ENCODE results near the gene ZNF561. TPM values are rescaled to one million over a fixed set of nuclear protein-coding genes. Genes with fewer than 3 reads are reported as not detected.

Gene ZNF561
- total and polyA plus RNA-seq, 9 of the 15 experiments (the other 6 are each of a cell fraction or from before 2014, with no cell fraction given): 13.9 to 34.9 (median 23.6) TPM

- TF ChIP-seq, protein P1, sequence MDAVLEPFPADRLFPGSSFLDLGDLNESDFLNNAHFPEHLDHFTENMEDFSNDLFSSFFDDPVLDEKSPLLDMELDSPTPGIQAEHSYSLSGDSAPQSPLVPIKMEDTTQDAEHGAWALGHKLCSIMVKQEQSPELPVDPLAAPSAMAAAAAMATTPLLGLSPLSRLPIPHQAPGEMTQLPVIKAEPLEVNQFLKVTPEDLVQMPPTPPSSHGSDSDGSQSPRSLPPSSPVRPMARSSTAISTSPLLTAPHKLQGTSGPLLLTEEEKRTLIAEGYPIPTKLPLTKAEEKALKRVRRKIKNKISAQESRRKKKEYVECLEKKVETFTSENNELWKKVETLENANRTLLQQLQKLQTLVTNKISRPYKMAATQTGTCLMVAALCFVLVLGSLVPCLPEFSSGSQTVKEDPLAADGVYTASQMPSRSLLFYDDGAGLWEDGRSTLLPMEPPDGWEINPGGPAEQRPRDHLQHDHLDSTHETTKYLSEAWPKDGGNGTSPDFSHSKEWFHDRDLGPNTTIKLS (IDR thresholded peaks at IDR 0.05; ENCODE audit: borderline replicate concordance, low read depth): peak; percentile 93
- TF ChIP-seq ZEB2 (IDR thresholded peaks at IDR 0.05) (peak; percentile 100), ETV6 (IDR thresholded peaks at IDR 0.05; ENCODE audit: borderline replicate concordance in 1 of 2, low read depth in 2 of 2, low read length in 1 of 2) (no peak), ETV6 (CRISPR knock-in tag; IDR thresholded peaks at IDR 0.05; ENCODE audit: borderline replicate concordance) (no peak), HDAC2 (IDR thresholded peaks at IDR 0.05) (peak; percentile 82; the same call in 1 of the 2 replicates), BRD9 (IDR thresholded peaks at IDR 0.05; ENCODE audit: low read depth, partially characterized antibody) (peak; percentile 70), KLF10 (CRISPR knock-in tag; IDR thresholded peaks at IDR 0.05) (no peak), BMI1 (IDR thresholded peaks at IDR 0.05; ENCODE audit: low read length) (no peak), SREBF1 (IDR thresholded peaks at IDR 0.05; ENCODE audit: borderline replicate concordance, low read depth, low read length) (no peak), RHOXF2B (CRISPR knock-in tag; conservative IDR thresholded peaks at IDR 0.05) (no peak), FUS (optimal IDR thresholded peaks at IDR 0.05; ENCODE audit: low read depth, low read length) (no peak), ZNF668 (CRISPR knock-in tag; IDR thresholded peaks at IDR 0.05) (no peak), ZFP36 (IDR thresholded peaks at IDR 0.05; ENCODE audit: low read depth, low read length, partially characterized antibody) (no peak)
- TF ChIP-seq, protein P2, sequence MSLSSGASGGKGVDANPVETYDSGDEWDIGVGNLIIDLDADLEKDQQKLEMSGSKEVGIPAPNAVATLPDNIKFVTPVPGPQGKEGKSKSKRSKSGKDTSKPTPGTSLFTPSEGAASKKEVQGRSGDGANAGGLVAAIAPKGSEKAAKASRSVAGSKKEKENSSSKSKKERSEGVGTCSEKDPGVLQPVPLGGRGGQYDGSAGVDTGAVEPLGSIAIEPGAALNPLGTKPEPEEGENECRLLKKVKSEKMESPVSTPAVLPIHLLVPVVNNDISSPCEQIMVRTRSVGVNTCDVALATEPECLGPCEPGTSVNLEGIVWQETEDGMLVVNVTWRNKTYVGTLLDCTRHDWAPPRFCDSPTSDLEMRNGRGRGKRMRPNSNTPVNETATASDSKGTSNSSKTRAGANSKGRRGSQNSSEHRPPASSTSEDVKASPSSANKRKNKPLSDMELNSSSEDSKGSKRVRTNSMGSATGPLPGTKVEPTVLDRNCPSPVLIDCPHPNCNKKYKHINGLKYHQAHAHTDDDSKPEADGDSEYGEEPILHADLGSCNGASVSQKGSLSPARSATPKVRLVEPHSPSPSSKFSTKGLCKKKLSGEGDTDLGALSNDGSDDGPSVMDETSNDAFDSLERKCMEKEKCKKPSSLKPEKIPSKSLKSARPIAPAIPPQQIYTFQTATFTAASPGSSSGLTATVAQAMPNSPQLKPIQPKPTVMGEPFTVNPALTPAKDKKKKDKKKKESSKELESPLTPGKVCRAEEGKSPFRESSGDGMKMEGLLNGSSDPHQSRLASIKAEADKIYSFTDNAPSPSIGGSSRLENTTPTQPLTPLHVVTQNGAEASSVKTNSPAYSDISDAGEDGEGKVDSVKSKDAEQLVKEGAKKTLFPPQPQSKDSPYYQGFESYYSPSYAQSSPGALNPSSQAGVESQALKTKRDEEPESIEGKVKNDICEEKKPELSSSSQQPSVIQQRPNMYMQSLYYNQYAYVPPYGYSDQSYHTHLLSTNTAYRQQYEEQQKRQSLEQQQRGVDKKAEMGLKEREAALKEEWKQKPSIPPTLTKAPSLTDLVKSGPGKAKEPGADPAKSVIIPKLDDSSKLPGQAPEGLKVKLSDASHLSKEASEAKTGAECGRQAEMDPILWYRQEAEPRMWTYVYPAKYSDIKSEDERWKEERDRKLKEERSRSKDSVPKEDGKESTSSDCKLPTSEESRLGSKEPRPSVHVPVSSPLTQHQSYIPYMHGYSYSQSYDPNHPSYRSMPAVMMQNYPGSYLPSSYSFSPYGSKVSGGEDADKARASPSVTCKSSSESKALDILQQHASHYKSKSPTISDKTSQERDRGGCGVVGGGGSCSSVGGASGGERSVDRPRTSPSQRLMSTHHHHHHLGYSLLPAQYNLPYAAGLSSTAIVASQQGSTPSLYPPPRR (CRISPR knock-in tag; IDR thresholded peaks at IDR 0.05; ENCODE audit: borderline replicate concordance): no peak
- TF ChIP-seq, protein P3, sequence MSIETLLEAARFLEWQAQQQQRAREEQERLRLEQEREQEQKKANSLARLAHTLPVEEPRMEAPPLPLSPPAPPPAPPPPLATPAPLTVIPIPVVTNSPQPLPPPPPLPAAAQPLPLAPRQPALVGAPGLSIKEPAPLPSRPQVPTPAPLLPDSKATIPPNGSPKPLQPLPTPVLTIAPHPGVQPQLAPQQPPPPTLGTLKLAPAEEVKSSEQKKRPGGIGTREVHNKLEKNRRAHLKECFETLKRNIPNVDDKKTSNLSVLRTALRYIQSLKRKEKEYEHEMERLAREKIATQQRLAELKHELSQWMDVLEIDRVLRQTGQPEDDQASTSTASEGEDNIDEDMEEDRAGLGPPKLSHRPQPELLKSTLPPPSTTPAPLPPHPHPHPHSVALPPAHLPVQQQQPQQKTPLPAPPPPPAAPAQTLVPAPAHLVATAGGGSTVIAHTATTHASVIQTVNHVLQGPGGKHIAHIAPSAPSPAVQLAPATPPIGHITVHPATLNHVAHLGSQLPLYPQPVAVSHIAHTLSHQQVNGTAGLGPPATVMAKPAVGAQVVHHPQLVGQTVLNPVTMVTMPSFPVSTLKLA (conservative IDR thresholded peaks at IDR 0.05): peak; percentile 83 to 93
These were observed at the start of gene ZNF561 (continued) for GRCh38 chr19:9621156-9622037.

Measured in K562 (cell line).